ENCODE data around the gene C10orf120. TPM values are rescaled to one million over a fixed set of nuclear protein-coding genes. Genes with fewer than 3 reads are reported as not detected.

The C10orf120 gene
- total RNA-seq, 1 donor from 2014 or later = not detected

DNA sequence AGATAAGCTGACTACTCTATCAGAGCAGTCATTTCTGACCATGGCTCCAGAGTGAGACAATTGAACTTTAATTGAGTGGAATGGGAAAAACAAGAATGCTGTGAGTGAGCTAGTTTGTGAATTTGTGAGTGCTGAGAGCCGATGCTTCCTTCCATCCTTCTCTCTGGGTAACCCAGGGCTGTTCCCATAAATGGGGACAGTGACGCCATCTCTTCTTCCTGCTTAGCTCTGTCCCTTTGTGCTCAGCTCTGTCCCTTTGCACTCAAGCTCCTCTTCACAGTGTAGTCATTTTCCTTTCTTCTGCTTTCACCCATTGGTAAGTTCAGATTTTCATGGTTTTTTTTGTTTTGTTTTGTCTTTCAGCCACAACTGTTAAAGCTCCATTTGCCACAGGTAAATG, 24.4 kb downstream of the C10orf120 start:
- Histone ChIP-seq H3K9me3 (replicated peaks) (no peaks in the 10 kb centered on the region), H3K4me3 (no peak overlapping the region), H3K36me3 (no peaks in the 10 kb centered on the region), H3K27me3 (ENCODE audit: low read depth) (peaks cover 36% of the 10 kb centered on the region), H3K4me1 (no peaks in the 10 kb centered on the region), H3K27ac (replicated peaks) (peak overlapping the region; percentile 57)
- TF ChIP-seq, protein P1, sequence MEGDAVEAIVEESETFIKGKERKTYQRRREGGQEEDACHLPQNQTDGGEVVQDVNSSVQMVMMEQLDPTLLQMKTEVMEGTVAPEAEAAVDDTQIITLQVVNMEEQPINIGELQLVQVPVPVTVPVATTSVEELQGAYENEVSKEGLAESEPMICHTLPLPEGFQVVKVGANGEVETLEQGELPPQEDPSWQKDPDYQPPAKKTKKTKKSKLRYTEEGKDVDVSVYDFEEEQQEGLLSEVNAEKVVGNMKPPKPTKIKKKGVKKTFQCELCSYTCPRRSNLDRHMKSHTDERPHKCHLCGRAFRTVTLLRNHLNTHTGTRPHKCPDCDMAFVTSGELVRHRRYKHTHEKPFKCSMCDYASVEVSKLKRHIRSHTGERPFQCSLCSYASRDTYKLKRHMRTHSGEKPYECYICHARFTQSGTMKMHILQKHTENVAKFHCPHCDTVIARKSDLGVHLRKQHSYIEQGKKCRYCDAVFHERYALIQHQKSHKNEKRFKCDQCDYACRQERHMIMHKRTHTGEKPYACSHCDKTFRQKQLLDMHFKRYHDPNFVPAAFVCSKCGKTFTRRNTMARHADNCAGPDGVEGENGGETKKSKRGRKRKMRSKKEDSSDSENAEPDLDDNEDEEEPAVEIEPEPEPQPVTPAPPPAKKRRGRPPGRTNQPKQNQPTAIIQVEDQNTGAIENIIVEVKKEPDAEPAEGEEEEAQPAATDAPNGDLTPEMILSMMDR (IDR thresholded peaks at IDR 0.05; ENCODE audit: borderline replicate concordance) = no peak
- no peak for DNase-seq
- intact Hi-C loops (cut with micrococcal nuclease) = no loop called here

- peak; percentile 42 for DNase-seq
- TF ChIP-seq, protein P1 (IDR thresholded peaks at IDR 0.05; ENCODE audit: borderline replicate concordance) = no peak
- Histone ChIP-seq H3K4me3 (no peak overlapping the region), H3K9me3 (replicated peaks) (no peaks in the 10 kb centered on the region), H3K27me3 (ENCODE audit: low read depth) (peaks cover 35% of the 10 kb centered on the region), H3K4me1 (no peaks in the 10 kb centered on the region), H3K36me3 (no peaks in the 10 kb centered on the region), H3K27ac (replicated peaks) (peak overlapping the region; percentile 57)
- intact Hi-C loops (cut with micrococcal nuclease) = no loop called here
Measured at GRCh38 chr10:122674781-122675180, 24.9 kb downstream of the C10orf120 start.

DNA sequence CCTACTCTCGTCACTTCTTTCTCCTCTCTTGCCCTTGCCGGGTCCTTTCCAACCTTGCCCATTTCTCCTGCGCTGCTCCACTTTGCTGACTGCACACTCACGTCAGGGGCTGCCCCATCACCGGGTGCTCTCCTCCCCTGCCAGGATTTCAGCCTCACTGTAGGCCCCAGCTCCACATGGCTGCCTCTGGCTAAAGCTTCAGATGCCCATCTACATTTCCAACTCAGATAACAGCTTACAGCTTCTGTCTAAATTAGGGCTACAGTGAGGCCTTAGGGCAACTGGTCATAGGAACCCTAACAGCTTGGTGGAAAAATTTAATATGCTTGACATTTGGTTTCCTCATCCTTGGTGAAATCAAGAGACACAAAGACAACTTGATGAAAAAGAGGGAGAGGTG, 25.9 kb downstream of the C10orf120 start:
- Histone ChIP-seq H3K27ac (replicated peaks) (no peak overlapping the region), H3K4me1 (no peaks in the 10 kb centered on the region), H3K4me3 (no peak overlapping the region), H3K27me3 (ENCODE audit: low read depth) (peaks cover 32% of the 10 kb centered on the region), H3K9me3 (replicated peaks) (no peaks in the 10 kb centered on the region), H3K36me3 (no peaks in the 10 kb centered on the region)
- no peak for DNase-seq
- TF ChIP-seq, protein P1 (IDR thresholded peaks at IDR 0.05; ENCODE audit: borderline replicate concordance) = no peak
- intact Hi-C loops (cut with micrococcal nuclease) = no loop called here

DNA sequence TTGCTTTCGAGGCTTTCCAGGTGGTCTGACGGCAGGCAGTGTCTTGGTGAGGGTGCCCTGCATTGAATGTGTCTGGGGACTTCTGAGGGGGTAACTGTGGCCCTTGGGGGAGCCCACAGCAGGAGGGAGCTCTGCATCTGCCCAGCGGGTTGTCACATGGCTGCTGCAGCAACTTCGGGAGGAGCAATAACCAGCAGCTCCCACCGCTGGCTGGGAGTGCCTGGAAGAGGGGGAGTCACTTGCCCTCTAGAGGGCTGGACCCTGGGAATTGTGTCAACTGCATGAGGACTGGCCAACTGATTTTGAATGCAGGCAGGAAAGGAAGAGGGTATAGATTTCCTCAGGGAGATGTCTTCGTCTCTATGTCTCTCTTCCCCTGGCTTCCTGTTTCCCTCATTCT, 26.4 kb downstream of the C10orf120 start:
- H3K36me3 ChIP-seq = no peaks in the 10 kb centered on the region
- no peak for DNase-seq
- H3K4me3 ChIP-seq = no peak overlapping the region
- no peak overlapping the region for H3K27ac ChIP-seq (replicated peaks)
- no peaks in the 10 kb centered on the region for H3K4me1 ChIP-seq
- intact Hi-C loops (cut with micrococcal nuclease) = no loop called here
- H3K9me3 ChIP-seq (replicated peaks) = no peaks in the 10 kb centered on the region
- peaks cover 36% of the 10 kb centered on the region for H3K27me3 ChIP-seq (ENCODE audit: low read depth)
- TF ChIP-seq, protein P1 (IDR thresholded peaks at IDR 0.05; ENCODE audit: borderline replicate concordance) = no peak

- Histone ChIP-seq H3K27me3 (ENCODE audit: low read depth) (peaks cover 33% of the 10 kb centered on the region), H3K9me3 (replicated peaks) (no peaks in the 10 kb centered on the region), H3K4me3 (no peak overlapping the region), H3K4me1 (no peaks in the 10 kb centered on the region), H3K27ac (replicated peaks) (no peak overlapping the region), H3K36me3 (no peaks in the 10 kb centered on the region)
- intact Hi-C loops (cut with micrococcal nuclease) = no loop called here
- TF ChIP-seq, protein P1 (IDR thresholded peaks at IDR 0.05; ENCODE audit: borderline replicate concordance) = no peak
- no peak for DNase-seq
Measured at GRCh38 chr10:122672655-122673054, 27.0 kb downstream of the C10orf120 start.

GRCh38 chr10:122671355-122671754, 28.3 kb downstream of the C10orf120 start:
- intact Hi-C loops (cut with micrococcal nuclease) = no loop called here
- TF ChIP-seq, protein P1 (IDR thresholded peaks at IDR 0.05; ENCODE audit: borderline replicate concordance) = no peak

More at GRCh38 chr10:122671355-122671754, 28.3 kb downstream of the C10orf120 start:
- Histone ChIP-seq H3K36me3 (no peaks in the 10 kb centered on the region), H3K4me3 (no peak overlapping the region), H3K4me1 (no peaks in the 10 kb centered on the region), H3K27me3 (ENCODE audit: low read depth) (peaks cover 33% of the 10 kb centered on the region), H3K27ac (replicated peaks) (no peak overlapping the region), H3K9me3 (replicated peaks) (no peaks in the 10 kb centered on the region)
- no peak for DNase-seq
